Right renal cortex interstitium (tissue), 3 donors: ENCODE measurements around the gene SELENOW. TPM values are rescaled to one million over a fixed set of nuclear protein-coding genes. Genes with fewer than 3 reads are reported as not detected.
"Not testable (repeated sequence)": the region's sequence is repeated elsewhere in the genome, so short reads cannot be mapped to it uniquely, and the experiment has no call there.

Experiments used
- DNase-seq, 3 donors: peaks; one replicate each; pipeline ENCODE4 v3.0.0-alpha.2; 2013; ENCODE audit warnings: low read depth in 3 of 3, low spot score in 2 of 3
- polyA plus RNA-seq, 3 donors: library from polyadenylated mRNA; unstranded; fragments of 120-200 nt; gene quantifications; one replicate each; pipeline ENCODE4 v1.2.1, GENCODE V29; 2013; ENCODE audit not compliant: insufficient read length in 3 of 3

Gene SELENOW
- polyA plus RNA-seq, 3 donors = 113 to 135 (median 121) TPM

DNA sequence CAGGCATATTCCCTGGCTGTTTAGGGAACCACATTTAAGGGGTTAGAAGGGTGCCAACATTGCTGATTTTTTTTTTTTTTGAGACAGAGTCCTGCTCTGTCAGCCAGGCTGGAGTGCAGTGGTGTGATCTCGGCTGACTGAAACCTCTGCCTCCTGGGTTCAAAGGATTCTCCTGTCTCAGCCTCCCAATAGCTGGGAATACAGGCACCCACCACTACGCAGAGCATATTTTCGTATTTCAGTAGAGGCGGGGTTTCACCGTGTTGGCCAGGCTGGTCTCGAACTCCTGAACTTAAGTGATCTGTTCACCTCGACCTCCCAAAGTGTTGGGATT, 35.5 kb downstream of the SELENOW start:
- no peak for DNase-seq

DNA sequence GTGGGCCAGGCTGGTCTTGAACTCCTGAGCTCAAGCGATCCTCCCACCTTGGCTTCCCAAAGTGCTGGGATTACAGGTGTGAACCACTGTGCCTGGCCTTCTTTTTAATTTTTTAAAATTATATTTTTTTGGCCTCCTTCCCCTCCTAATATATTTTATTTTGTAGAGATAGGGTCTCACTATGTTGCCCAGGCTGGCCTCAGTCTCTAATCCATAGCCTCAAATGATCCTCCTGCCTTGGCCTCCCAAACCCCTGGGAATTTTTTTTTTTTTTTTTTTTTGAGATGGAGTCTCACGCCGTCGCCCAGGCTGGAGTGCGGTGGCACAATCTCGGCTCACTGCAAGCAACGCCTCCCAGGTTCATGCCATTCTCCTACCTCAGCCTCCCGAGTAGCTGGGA, 37.8 kb downstream of the SELENOW start:
- not testable (repeated sequence) for DNase-seq

DNA sequence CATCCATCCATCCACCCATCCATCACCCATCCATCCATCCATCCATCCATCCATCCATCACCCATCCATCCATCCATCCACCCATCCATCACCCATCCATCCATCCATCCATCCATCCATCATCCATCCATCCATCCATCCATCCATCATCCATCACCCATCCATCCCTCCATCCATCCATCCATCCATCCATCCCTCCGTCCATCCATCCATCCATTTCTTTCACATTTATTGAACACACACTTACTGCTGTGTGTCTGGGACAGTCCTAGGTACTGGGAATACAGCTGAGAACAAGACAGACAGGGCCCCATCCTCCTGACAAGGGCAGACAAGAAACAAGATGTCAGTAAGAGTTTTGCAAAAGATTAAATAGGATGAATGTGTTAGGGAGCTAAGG, 39.7 kb downstream of the SELENOW start:
- not testable (repeated sequence) for DNase-seq

DNA sequence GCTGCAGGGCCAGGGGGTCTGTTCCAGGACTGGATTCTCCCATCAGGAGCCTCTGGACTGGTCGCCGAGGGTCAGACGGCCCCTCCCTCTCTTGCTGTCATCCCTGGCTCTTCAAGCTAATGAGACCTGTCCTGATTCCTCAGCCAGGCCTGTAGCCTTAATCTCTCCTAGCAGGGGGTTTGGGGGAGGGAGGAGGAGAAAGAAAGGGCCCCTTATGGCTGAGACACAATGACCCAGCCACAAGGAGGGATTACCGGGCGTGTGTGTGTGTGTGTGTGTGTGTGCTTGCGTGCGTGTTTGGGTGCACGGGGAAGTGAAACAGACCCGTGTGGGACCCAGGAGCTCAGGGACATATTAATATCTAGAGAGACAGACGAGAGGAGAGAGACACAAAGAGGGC, 41.4 kb downstream of the SELENOW start:
- DNase-seq = no peak

DNA sequence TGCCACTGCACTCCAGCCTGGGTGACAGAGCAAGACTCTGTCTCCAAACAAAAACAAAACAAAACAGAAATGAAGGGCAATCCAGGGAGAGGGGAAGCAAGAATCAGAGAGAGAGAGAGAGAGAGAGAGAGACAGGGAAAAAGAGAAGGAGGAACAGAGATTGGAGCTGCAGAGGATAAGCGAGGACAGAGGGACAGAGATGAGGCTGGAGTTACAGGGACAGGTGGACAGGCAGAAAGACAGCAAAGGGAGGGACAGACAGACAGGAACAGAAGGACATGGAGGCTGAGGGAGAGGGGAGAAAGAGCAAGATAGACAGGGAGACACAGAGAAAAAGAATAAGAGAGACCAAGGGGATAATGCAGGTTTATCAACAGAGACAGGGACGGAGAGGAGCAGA, 41.9 kb downstream of the SELENOW start:
- no peak for DNase-seq

DNA sequence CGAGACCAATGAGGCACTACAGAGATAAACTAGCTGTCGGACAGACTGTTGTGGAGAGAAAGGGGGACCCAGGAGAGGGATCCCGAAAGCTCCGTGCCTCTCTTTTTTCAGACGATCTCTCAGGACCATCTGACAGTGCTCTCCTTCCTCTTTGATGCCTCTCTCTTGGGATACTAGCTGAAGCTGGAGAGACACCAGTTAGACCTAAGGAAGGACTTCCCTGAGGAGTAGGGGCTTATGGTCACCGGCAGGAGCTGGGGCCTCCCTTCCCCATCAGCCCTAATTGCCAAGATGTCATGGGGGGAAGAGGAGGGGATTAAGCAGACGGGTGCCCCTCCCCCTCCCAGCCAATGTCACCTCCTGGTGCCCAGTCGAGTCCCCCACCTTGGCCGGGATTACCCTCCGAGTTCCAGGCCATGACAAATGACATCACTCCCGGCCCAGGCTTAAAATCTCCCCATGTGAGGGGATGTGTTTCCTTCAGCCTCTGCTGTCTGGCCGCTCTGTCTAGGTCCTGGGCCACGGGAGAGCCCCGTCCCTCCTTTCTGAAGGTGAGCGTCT, 43.0 kb downstream of the SELENOW start, which contains the start of gene CRX:
Gene CRX (plus strand): TSS at position 478 of the 561 bp plus-strand sequence. CDS start 12,507 bp downstream, outside the sequence.
- DNase-seq = no peak

DNA sequence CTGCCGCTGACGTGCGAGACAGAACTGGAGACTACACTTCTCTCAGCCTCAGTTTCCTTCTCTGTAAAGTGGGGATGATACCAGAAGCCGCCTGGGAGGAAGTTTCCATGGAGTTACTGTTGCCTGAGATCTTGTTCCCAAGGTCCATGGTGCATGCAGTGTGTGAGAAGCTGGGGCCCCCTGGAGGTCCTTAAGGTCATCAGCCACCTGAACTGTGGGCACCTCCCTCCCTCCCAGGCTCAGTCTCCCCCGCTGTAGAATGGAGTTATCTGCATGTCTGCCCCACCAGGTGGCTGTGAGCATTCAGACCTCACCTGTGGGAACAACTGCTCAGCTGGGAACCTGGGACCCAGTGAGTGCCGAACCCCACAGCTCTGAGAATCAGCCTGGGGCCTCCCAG, 45.9 kb downstream of the SELENOW start:
- no peak for DNase-seq

DNA sequence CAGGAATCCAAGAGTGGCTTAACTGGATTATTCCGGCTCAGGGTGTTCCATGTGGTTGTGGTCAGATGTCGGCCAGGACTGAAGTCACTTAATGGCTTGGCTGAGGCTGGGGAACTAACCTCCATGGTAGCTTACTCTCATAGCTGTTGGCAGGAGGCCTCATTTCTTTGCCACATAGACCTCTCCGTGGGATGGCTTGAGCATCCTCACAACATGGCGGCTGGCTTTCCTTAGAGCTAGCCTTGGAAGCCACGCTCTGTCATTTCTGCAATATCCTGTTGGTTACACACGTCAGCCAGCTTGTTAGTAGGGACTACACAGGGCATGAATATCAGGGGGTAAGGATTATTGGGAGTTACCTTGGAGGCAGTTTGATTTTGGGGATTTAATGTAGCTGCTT, 48.3 kb downstream of the SELENOW start:
- DNase-seq = no peak

DNA sequence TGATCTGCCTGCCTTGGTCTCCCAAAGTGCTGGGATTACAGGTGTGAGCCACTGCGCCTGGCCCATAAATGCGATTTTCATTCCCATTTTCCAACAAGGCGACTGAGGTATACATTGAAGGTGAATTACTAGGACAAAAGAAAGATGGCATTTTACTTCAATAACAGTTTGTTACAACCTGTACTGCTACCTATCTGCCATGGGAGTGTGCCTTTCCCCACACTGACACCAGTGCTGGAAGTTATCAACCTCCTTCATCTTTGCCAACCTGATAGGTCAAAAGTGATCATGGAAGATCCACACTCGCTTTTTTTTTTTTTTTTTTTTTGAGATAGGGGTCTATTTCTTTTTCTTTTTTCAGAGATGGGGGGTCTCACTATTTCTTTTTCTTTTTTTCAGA, 54.2 kb downstream of the SELENOW start:
- no peak for DNase-seq

Other genes starting within 250 kb of the SELENOW start
- under 1 TPM; 0.18 to 0.23 (median 0.22) TPM for gene ZNF541, start 205.6 kb upstream of the SELENOW start, polyA plus RNA-seq
- 1 to 10 TPM; 8.0 to 9.7 (median 9.6) TPM for gene BICRA, start 169.6 kb upstream of the SELENOW start, polyA plus RNA-seq
- 10 to 100 TPM; 23.6 to 29.3 (median 25.9) TPM for gene EHD2, start 65.3 kb upstream of the SELENOW start, polyA plus RNA-seq
- 100 to 1,000 TPM; 327 to 363 (median 362) TPM for gene NOP53, start 33.2 kb upstream of the SELENOW start, polyA plus RNA-seq
- gene TPRX1, start 25.8 kb downstream of the SELENOW start, polyA plus RNA-seq = not detected
- gene CRX, start 43.2 kb downstream of the SELENOW start, polyA plus RNA-seq = not detected
- not detected for gene TPRX2, start 80.5 kb downstream of the SELENOW start, polyA plus RNA-seq
- gene SULT2A1, start 107.6 kb downstream of the SELENOW start, polyA plus RNA-seq = under 1 TPM in 2 of 3 donors, not detected in 1; 0.10 to 0.33 TPM
- gene BSPH1, start 213.5 kb downstream of the SELENOW start, polyA plus RNA-seq = not detected
- gene ELSPBP1, start 215.9 kb downstream of the SELENOW start, polyA plus RNA-seq = under 1 TPM in 2 of 3 donors, not detected in 1; 0.31 to 0.76 TPM